ENCODE data around the gene AGAP5. TPM values are rescaled to one million over a fixed set of nuclear protein-coding genes. Genes with fewer than 3 reads are reported as not detected.

The AGAP5 gene
- total and polyA plus RNA-seq, 7 donors = 1.2 to 5.9 (median 4.7) TPM

- Histone ChIP-seq H3K4me1 (peaks cover 0 to 22% (median 17%) of the 10 kb centered on the region in 4 donors), H3K36me3 (no peaks in the 10 kb centered on the region), H3K27ac (peak overlapping the region; percentile 43 to 67 (median 54)), H3K9me3 (no peaks in the 10 kb centered on the region), H3K27me3 (no peaks in the 10 kb centered on the region), H3K4me3 (peak overlapping the region; percentile 56 to 83 (median 72))
- TF ChIP-seq EP300 (IDR thresholded peaks at IDR 0.05) = no peak
- TF ChIP-seq CTCF (IDR thresholded peaks at IDR 0.05) = no peak
- no peak for TF ChIP-seq POLR2A (IDR thresholded peaks at IDR 0.05)
- TF ChIP-seq POLR2AphosphoS5 (IDR thresholded peaks at IDR 0.05) = peak in 1 of 4 donors; percentile 28
- WGBS, 2 donors = 8 to 13% methylated on average over 32 of the region's 32 CpGs
- DNase-seq = peak; percentile 83
- intact Hi-C loops (cut with DNase I) = no loop called here
These were observed 50.6 kb downstream of the AGAP5 start for GRCh38 chr10:73647211-73647874.

- no peak for DNase-seq
- intact Hi-C loops (cut with DNase I) = no loop called here
- H3K27me3 ChIP-seq = no peaks in the 10 kb centered on the region
- no peaks in the 10 kb centered on the region for H3K36me3 ChIP-seq
- WGBS, 2 donors = 95% methylated on average over 9 of the region's 9 CpGs
- H3K27ac ChIP-seq = no peak overlapping the region
- no peak overlapping the region for H3K4me3 ChIP-seq
- H3K4me1 ChIP-seq = peaks cover 0 to 22% (median 17%) of the 10 kb centered on the region in 4 donors
- no peak for TF ChIP-seq CTCF (IDR thresholded peaks at IDR 0.05)
- H3K9me3 ChIP-seq = no peaks in the 10 kb centered on the region
These were observed 51.3 kb downstream of the AGAP5 start for GRCh38 chr10:73646598-73647041.

- H3K36me3 ChIP-seq = no peaks in the 10 kb centered on the region
- TF ChIP-seq POLR2A (IDR thresholded peaks at IDR 0.05) (no peak), POLR2AphosphoS5 (IDR thresholded peaks at IDR 0.05) (no peak), CTCF (IDR thresholded peaks at IDR 0.05) (no peak), EP300 (IDR thresholded peaks at IDR 0.05) (no peak)
- no peaks in the 10 kb centered on the region for H3K27me3 ChIP-seq
- no peak for DNase-seq
- H3K27ac ChIP-seq = no peak overlapping the region
- no peaks in the 10 kb centered on the region for H3K9me3 ChIP-seq
- no peak overlapping the region for H3K4me3 ChIP-seq
- WGBS, 2 donors = 83 to 87% methylated on average over 3 of the region's 3 CpGs
- intact Hi-C loops (cut with DNase I) = no loop called here
- peaks cover 0 to 20% (median 14%) of the 10 kb centered on the region in 4 donors for H3K4me1 ChIP-seq
These were observed 52.7 kb downstream of the AGAP5 start for GRCh38 chr10:73645251-73645650.

GRCh38 chr10:73644767-73645166, 53.1 kb downstream of the AGAP5 start:
- WGBS, 2 donors = 64 to 67% methylated on average over 1 of the region's 1 CpG

More at GRCh38 chr10:73644767-73645166, 53.1 kb downstream of the AGAP5 start:
- Histone ChIP-seq H3K27ac (no peak overlapping the region), H3K27me3 (no peaks in the 10 kb centered on the region), H3K9me3 (no peaks in the 10 kb centered on the region), H3K4me3 (no peak overlapping the region), H3K4me1 (peaks cover 0 to 20% (median 14%) of the 10 kb centered on the region in 4 donors), H3K36me3 (no peaks in the 10 kb centered on the region)
- TF ChIP-seq POLR2A (IDR thresholded peaks at IDR 0.05) = no peak
- no peak for TF ChIP-seq CTCF (IDR thresholded peaks at IDR 0.05)
- TF ChIP-seq EP300 (IDR thresholded peaks at IDR 0.05) = no peak
- no peak for TF ChIP-seq POLR2AphosphoS5 (IDR thresholded peaks at IDR 0.05)
- no peak for DNase-seq
- intact Hi-C loops (cut with DNase I) = loop anchor here (1.0 kb wide), 1 partner anchor 115 kb away; no protein-coding TSS in a partner anchor
